ENCODE measurements around the gene GGTLC1.
"Not testable (repeated sequence)": the region's sequence is repeated elsewhere in the genome, so short reads cannot be mapped to it uniquely, and the experiment has no call there.

GGTLC1 gene

GRCh38 chr20:23993440-23993839 is 4.9 kb upstream of the GGTLC1 start:
- not testable (repeated sequence) for H4K20me1 ChIP-seq (ENCODE audit: insufficient read depth, low read length); H3K36me3 ChIP-seq (replicated peaks; ENCODE audit: insufficient read depth, low read length); H3K4me2 ChIP-seq (ENCODE audit: low read depth, low read length); H3K9me2 ChIP-seq (replicated peaks; ENCODE audit: insufficient read depth, low read length); H3K9me3 ChIP-seq (replicated peaks; ENCODE audit: insufficient read depth, low read length); H2AFZ ChIP-seq (ENCODE audit: low read length); H3K9ac ChIP-seq (ENCODE audit: low read length); H3F3A ChIP-seq (ENCODE audit: insufficient read depth, low read length); H3K4me3 ChIP-seq (ENCODE audit: low read length); H3K79me2 ChIP-seq (ENCODE audit: low read length); H3K27ac ChIP-seq (ENCODE audit: low read length); H3K4me1 ChIP-seq (ENCODE audit: low read length); H3K27me3 ChIP-seq (replicated peaks; ENCODE audit: insufficient read depth, low read length); DNase-seq

- not testable (repeated sequence) for H3K4me3 ChIP-seq (ENCODE audit: low read length)
These were observed 1.7 kb upstream of the GGTLC1 start for GRCh38 chr20:23990296-23990695.

GRCh38 chr20:23988966-23989365 is 387 bp upstream of the GGTLC1 start:
- not testable (repeated sequence) for H3K79me2 ChIP-seq (ENCODE audit: low read length); H3K4me1 ChIP-seq (ENCODE audit: low read length); H3K27ac ChIP-seq (ENCODE audit: low read length); H3K9me3 ChIP-seq (replicated peaks; ENCODE audit: insufficient read depth, low read length); H3K9ac ChIP-seq (ENCODE audit: low read length); H3K27me3 ChIP-seq (replicated peaks; ENCODE audit: insufficient read depth, low read length); H3K4me3 ChIP-seq (ENCODE audit: low read length); H2AFZ ChIP-seq (ENCODE audit: low read length); H3F3A ChIP-seq (ENCODE audit: insufficient read depth, low read length); H4K20me1 ChIP-seq (ENCODE audit: insufficient read depth, low read length); DNase-seq; H3K36me3 ChIP-seq (replicated peaks; ENCODE audit: insufficient read depth, low read length); H3K4me2 ChIP-seq (ENCODE audit: low read depth, low read length); H3K9me2 ChIP-seq (replicated peaks; ENCODE audit: insufficient read depth, low read length)

More at GRCh38 chr20:23990296-23990695, 1.7 kb upstream of the GGTLC1 start:
- H3K79me2 ChIP-seq (ENCODE audit: low read length); H4K20me1 ChIP-seq (ENCODE audit: insufficient read depth, low read length); H2AFZ ChIP-seq (ENCODE audit: low read length); H3K9ac ChIP-seq (ENCODE audit: low read length); H3K27me3 ChIP-seq (replicated peaks; ENCODE audit: insufficient read depth, low read length); H3K4me1 ChIP-seq (ENCODE audit: low read length); DNase-seq; H3K4me2 ChIP-seq (ENCODE audit: low read depth, low read length); H3K9me2 ChIP-seq (replicated peaks; ENCODE audit: insufficient read depth, low read length); H3K9me3 ChIP-seq (replicated peaks; ENCODE audit: insufficient read depth, low read length); H3K27ac ChIP-seq (ENCODE audit: low read length); H3K36me3 ChIP-seq (replicated peaks; ENCODE audit: insufficient read depth, low read length); H3F3A ChIP-seq (ENCODE audit: insufficient read depth, low read length): not testable (repeated sequence)

GRCh38 chr20:23986716-23987115 is 1.9 kb downstream of the GGTLC1 start:
- H3K9me2 ChIP-seq (replicated peaks; ENCODE audit: insufficient read depth, low read length); H3K27me3 ChIP-seq (replicated peaks; ENCODE audit: insufficient read depth, low read length); H3K36me3 ChIP-seq (replicated peaks; ENCODE audit: insufficient read depth, low read length); H4K20me1 ChIP-seq (ENCODE audit: insufficient read depth, low read length); H3K9ac ChIP-seq (ENCODE audit: low read length); H3K9me3 ChIP-seq (replicated peaks; ENCODE audit: insufficient read depth, low read length); DNase-seq; H3K4me3 ChIP-seq (ENCODE audit: low read length); H3K4me1 ChIP-seq (ENCODE audit: low read length); H3K4me2 ChIP-seq (ENCODE audit: low read depth, low read length); H3F3A ChIP-seq (ENCODE audit: insufficient read depth, low read length); H3K27ac ChIP-seq (ENCODE audit: low read length); H3K79me2 ChIP-seq (ENCODE audit: low read length); H2AFZ ChIP-seq (ENCODE audit: low read length): not testable (repeated sequence)

- not testable (repeated sequence) for H3K9me3 ChIP-seq (replicated peaks; ENCODE audit: insufficient read depth, low read length)
These were observed 2.3 kb downstream of the GGTLC1 start for GRCh38 chr20:23986310-23986709.

GRCh38 chr20:23985790-23986225 is 2.8 kb downstream of the GGTLC1 start:
- H2AFZ ChIP-seq (ENCODE audit: low read length); H3K9me3 ChIP-seq (replicated peaks; ENCODE audit: insufficient read depth, low read length); H3K79me2 ChIP-seq (ENCODE audit: low read length); H3K9ac ChIP-seq (ENCODE audit: low read length); H3K27me3 ChIP-seq (replicated peaks; ENCODE audit: insufficient read depth, low read length); DNase-seq; H3K9me2 ChIP-seq (replicated peaks; ENCODE audit: insufficient read depth, low read length); H3K4me2 ChIP-seq (ENCODE audit: low read depth, low read length); H3K36me3 ChIP-seq (replicated peaks; ENCODE audit: insufficient read depth, low read length); H3K4me1 ChIP-seq (ENCODE audit: low read length); H3K27ac ChIP-seq (ENCODE audit: low read length); H3F3A ChIP-seq (ENCODE audit: insufficient read depth, low read length); H3K4me3 ChIP-seq (ENCODE audit: low read length); H4K20me1 ChIP-seq (ENCODE audit: insufficient read depth, low read length): not testable (repeated sequence)

More at GRCh38 chr20:23986310-23986709, 2.3 kb downstream of the GGTLC1 start:
- H2AFZ ChIP-seq (ENCODE audit: low read length); H3K9ac ChIP-seq (ENCODE audit: low read length); H3K27ac ChIP-seq (ENCODE audit: low read length); H3K4me2 ChIP-seq (ENCODE audit: low read depth, low read length); H3K27me3 ChIP-seq (replicated peaks; ENCODE audit: insufficient read depth, low read length); H3K79me2 ChIP-seq (ENCODE audit: low read length); H3K4me3 ChIP-seq (ENCODE audit: low read length); H3K9me2 ChIP-seq (replicated peaks; ENCODE audit: insufficient read depth, low read length); H3K36me3 ChIP-seq (replicated peaks; ENCODE audit: insufficient read depth, low read length); H3K4me1 ChIP-seq (ENCODE audit: low read length); H3F3A ChIP-seq (ENCODE audit: insufficient read depth, low read length); H4K20me1 ChIP-seq (ENCODE audit: insufficient read depth, low read length); DNase-seq: not testable (repeated sequence)

- not testable (repeated sequence) for H3K4me3 ChIP-seq (ENCODE audit: low read length); H3K79me2 ChIP-seq (ENCODE audit: low read length); H3K27ac ChIP-seq (ENCODE audit: low read length); H3K4me1 ChIP-seq (ENCODE audit: low read length); H3F3A ChIP-seq (ENCODE audit: insufficient read depth, low read length); H3K4me2 ChIP-seq (ENCODE audit: low read depth, low read length); H4K20me1 ChIP-seq (ENCODE audit: insufficient read depth, low read length); H2AFZ ChIP-seq (ENCODE audit: low read length); H3K9ac ChIP-seq (ENCODE audit: low read length); H3K9me3 ChIP-seq (replicated peaks; ENCODE audit: insufficient read depth, low read length); H3K9me2 ChIP-seq (replicated peaks; ENCODE audit: insufficient read depth, low read length); H3K36me3 ChIP-seq (replicated peaks; ENCODE audit: insufficient read depth, low read length); DNase-seq; H3K27me3 ChIP-seq (replicated peaks; ENCODE audit: insufficient read depth, low read length)
These were observed 3.4 kb downstream of the GGTLC1 start for GRCh38 chr20:23985066-23985789.

All from MM.1S (cell line).